Hepatocyte (in vitro differentiated cells): ENCODE measurements around the gene LIAS.

Experiments
- EZH2 ChIP-seq: fragments of 200-600 bp; sonication (generic); IDR thresholded peaks from 2 replicates; pipeline ENCODE4 v1.6.1; 2016; ENCODE audit warnings: antibody characterized with exemption, mild to moderate bottlenecking, borderline replicate concordance
- EZH2phosphoT487 ChIP-seq: fragments of 200-600 bp; sonication (generic); IDR thresholded peaks from one replicate; pipeline ENCODE4 v1.6.1; 2018; ENCODE audit warnings: antibody characterized with exemption, mild to moderate bottlenecking, low read depth, moderate library complexity; ENCODE audit not compliant: unreplicated experiment, severe bottlenecking
- TF ChIP-seq, protein P1 (sequence below): fragments of 200-600 bp; sonication (generic); IDR thresholded peaks from 2 replicates; pipeline ENCODE4 v1.5.1; 2016; ENCODE audit warnings: antibody characterized with exemption, mild to moderate bottlenecking; ENCODE audit not compliant: poor library complexity

GRCh38 chr4:39484582-39485272 lies 25.9 kb downstream of the LIAS start:
- TF ChIP-seq, protein P1, sequence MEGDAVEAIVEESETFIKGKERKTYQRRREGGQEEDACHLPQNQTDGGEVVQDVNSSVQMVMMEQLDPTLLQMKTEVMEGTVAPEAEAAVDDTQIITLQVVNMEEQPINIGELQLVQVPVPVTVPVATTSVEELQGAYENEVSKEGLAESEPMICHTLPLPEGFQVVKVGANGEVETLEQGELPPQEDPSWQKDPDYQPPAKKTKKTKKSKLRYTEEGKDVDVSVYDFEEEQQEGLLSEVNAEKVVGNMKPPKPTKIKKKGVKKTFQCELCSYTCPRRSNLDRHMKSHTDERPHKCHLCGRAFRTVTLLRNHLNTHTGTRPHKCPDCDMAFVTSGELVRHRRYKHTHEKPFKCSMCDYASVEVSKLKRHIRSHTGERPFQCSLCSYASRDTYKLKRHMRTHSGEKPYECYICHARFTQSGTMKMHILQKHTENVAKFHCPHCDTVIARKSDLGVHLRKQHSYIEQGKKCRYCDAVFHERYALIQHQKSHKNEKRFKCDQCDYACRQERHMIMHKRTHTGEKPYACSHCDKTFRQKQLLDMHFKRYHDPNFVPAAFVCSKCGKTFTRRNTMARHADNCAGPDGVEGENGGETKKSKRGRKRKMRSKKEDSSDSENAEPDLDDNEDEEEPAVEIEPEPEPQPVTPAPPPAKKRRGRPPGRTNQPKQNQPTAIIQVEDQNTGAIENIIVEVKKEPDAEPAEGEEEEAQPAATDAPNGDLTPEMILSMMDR, result no peak
- no peak for TF ChIP-seq EZH2
- no peak for TF ChIP-seq EZH2phosphoT487
